ENCODE data around the gene TMEM256. TPM values are rescaled to one million over a fixed set of nuclear protein-coding genes. Genes with fewer than 3 reads are reported as not detected.
"Not testable (repeated sequence)": the region's sequence is repeated elsewhere in the genome, so short reads cannot be mapped to it uniquely, and the experiment has no call there.

The TMEM256 gene
- total RNA-seq, 1 donor from 2014 or later: 71.6 TPM

DNA sequence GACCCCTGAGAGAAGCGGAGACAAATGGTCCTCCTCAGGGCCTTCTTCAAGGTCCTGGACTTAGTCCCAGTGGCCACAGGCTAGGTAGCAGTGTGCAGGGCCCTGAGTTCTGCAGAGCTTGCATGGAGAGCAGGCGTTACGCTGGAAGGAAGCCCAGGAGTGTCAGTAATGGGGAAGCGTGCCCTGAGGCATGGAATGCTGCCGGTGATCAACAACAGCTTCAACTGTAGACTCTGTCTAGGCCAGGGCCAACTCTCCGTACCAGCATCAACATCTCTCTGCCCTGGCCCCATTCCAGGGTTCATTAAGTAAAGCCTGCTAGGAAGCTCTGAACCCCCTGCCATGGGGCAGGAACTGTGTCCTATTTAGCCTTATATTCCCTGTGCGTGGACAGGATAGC lies 23.6 kb downstream of the TMEM256 start:
- TF ChIP-seq, protein P1, sequence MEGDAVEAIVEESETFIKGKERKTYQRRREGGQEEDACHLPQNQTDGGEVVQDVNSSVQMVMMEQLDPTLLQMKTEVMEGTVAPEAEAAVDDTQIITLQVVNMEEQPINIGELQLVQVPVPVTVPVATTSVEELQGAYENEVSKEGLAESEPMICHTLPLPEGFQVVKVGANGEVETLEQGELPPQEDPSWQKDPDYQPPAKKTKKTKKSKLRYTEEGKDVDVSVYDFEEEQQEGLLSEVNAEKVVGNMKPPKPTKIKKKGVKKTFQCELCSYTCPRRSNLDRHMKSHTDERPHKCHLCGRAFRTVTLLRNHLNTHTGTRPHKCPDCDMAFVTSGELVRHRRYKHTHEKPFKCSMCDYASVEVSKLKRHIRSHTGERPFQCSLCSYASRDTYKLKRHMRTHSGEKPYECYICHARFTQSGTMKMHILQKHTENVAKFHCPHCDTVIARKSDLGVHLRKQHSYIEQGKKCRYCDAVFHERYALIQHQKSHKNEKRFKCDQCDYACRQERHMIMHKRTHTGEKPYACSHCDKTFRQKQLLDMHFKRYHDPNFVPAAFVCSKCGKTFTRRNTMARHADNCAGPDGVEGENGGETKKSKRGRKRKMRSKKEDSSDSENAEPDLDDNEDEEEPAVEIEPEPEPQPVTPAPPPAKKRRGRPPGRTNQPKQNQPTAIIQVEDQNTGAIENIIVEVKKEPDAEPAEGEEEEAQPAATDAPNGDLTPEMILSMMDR (conservative IDR thresholded peaks at IDR 0.05): no peak
- Mint-ChIP-seq H3K36me3 (ENCODE audit: low read depth) (peaks cover 5% of the 10 kb centered on the region), H3K4me3 (peak overlapping the region; percentile 73), H3K27me3 (ENCODE audit: low read depth) (peaks cover 76% of the 10 kb centered on the region), H3K9me3 (peaks cover 6% of the 10 kb centered on the region), H3K27ac (ENCODE audit: unreplicated experiment) (no peak overlapping the region), H3K4me1 (peaks cover 11% of the 10 kb centered on the region)
- no peak for DNase-seq (ENCODE audit: low read depth, low spot score)

- Mint-ChIP-seq H3K27me3 (ENCODE audit: low read depth) (peaks cover 69% of the 10 kb centered on the region), H3K27ac (ENCODE audit: unreplicated experiment) (no peak overlapping the region), H3K4me3 (no peak overlapping the region), H3K4me1 (peaks cover 11% of the 10 kb centered on the region), H3K9me3 (peaks cover 6% of the 10 kb centered on the region), H3K36me3 (ENCODE audit: low read depth) (peaks cover 5% of the 10 kb centered on the region)
- TF ChIP-seq, protein P1 (conservative IDR thresholded peaks at IDR 0.05): no peak
- no peak for DNase-seq (ENCODE audit: low read depth, low spot score)
Measured at GRCh38 chr17:7379134-7379533, 24.8 kb downstream of the TMEM256 start.

DNA sequence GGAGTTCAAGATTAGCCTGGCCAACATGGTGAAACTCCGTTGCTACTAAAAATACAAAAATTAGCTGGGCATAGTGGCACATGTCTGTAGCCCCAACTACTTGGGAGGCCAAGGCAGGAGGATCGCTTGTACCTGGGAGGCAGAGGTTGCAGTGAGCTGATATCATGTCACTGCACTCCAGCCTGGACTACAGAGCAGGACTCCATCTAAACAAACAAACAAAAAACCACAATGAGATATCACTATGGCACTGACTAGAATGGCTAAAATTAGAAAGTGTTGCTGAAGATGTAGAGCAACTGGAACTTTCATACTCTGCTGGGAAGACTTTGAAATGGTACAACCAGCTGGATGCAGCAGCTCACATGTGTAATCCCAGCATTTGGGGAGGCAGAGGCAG lies 29.5 kb downstream of the TMEM256 start:
- TF ChIP-seq, protein P1 (conservative IDR thresholded peaks at IDR 0.05): no peak
- no peak overlapping the region for H3K4me3 Mint-ChIP-seq
- peaks cover 4% of the 10 kb centered on the region for H3K9me3 Mint-ChIP-seq
- H3K27me3 Mint-ChIP-seq (ENCODE audit: low read depth): peaks cover 36% of the 10 kb centered on the region
- DNase-seq (ENCODE audit: low read depth, low spot score): no peak
- H3K36me3 Mint-ChIP-seq (ENCODE audit: low read depth): peaks cover 4% of the 10 kb centered on the region
- no peak overlapping the region for H3K27ac Mint-ChIP-seq (ENCODE audit: unreplicated experiment)
- no peaks in the 10 kb centered on the region for H3K4me1 Mint-ChIP-seq

DNA sequence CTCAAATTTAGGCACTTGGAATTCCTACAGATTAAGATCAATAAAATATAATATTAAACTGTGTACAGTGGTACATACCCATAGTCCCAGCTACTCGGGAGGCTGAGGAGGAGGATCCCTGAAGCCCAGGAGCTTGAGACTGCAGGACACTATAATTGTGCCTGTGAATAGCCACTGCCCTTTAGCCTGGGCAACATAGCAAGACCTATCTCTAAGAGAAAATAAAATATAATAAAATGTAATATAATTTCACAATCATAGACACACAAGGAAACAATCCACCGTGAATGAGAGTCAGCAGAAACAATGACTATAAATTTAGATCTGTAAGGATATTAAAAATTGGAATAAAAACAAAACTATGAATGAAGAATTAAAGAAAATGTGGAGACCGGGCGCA lies 33.0 kb downstream of the TMEM256 start:
- Mint-ChIP-seq H3K27ac (ENCODE audit: unreplicated experiment) (no peak overlapping the region), H3K4me3 (no peak overlapping the region), H3K9me3 (no peaks in the 10 kb centered on the region), H3K27me3 (ENCODE audit: low read depth) (peaks cover 18% of the 10 kb centered on the region), H3K4me1 (peaks cover 4% of the 10 kb centered on the region), H3K36me3 (ENCODE audit: low read depth) (no peaks in the 10 kb centered on the region)
- TF ChIP-seq, protein P1 (conservative IDR thresholded peaks at IDR 0.05): no peak
- no peak for DNase-seq (ENCODE audit: low read depth, low spot score)

- no peaks in the 10 kb centered on the region for H3K9me3 Mint-ChIP-seq
- H3K27me3 Mint-ChIP-seq (ENCODE audit: low read depth): peaks cover 18% of the 10 kb centered on the region
- peaks cover 4% of the 10 kb centered on the region for H3K4me1 Mint-ChIP-seq
Measured at GRCh38 chr17:7369825-7370224, 34.1 kb downstream of the TMEM256 start.

GRCh38 chr17:7368599-7368994 lies 35.3 kb downstream of the TMEM256 start:
- not testable (repeated sequence) for H3K27ac Mint-ChIP-seq (ENCODE audit: unreplicated experiment); DNase-seq (ENCODE audit: low read depth, low spot score); H3K36me3 Mint-ChIP-seq (ENCODE audit: low read depth); H3K9me3 Mint-ChIP-seq; H3K4me1 Mint-ChIP-seq; H3K4me3 Mint-ChIP-seq
- H3K27me3 Mint-ChIP-seq (ENCODE audit: low read depth): peaks cover 12% of the 10 kb centered on the region

More at GRCh38 chr17:7369825-7370224, 34.1 kb downstream of the TMEM256 start:
- no peak for DNase-seq (ENCODE audit: low read depth, low spot score)
- TF ChIP-seq, protein P1 (conservative IDR thresholded peaks at IDR 0.05): no peak
- H3K27ac Mint-ChIP-seq (ENCODE audit: unreplicated experiment): no peak overlapping the region
- no peak overlapping the region for H3K4me3 Mint-ChIP-seq
- H3K36me3 Mint-ChIP-seq (ENCODE audit: low read depth): no peaks in the 10 kb centered on the region

Data from neural crest cell (in vitro differentiated cells).